Breast epithelium (tissue), 3 donors: Measurements from ENCODE around the gene AGMAT.

ENCODE experiments used
- POLR2A ChIP-seq: fragments of 450-650 bp; IDR thresholded peaks from one replicate; pipeline ENCODE4 v1.6.1; 2016; ENCODE audit warnings: antibody characterized with exemption, mild to moderate bottlenecking, moderate library complexity
- TF ChIP-seq, protein P1 (sequence below), 3 donors: fragments of 450-650 bp; IDR thresholded peaks; one replicate each; pipeline ENCODE4 v1.5.1; 2016 to 2017; ENCODE audit warnings: antibody characterized with exemption in 3 of 3, mild to moderate bottlenecking in 3 of 3, moderate library complexity in 3 of 3

- no peak for TF ChIP-seq POLR2A
- TF ChIP-seq, protein P1, sequence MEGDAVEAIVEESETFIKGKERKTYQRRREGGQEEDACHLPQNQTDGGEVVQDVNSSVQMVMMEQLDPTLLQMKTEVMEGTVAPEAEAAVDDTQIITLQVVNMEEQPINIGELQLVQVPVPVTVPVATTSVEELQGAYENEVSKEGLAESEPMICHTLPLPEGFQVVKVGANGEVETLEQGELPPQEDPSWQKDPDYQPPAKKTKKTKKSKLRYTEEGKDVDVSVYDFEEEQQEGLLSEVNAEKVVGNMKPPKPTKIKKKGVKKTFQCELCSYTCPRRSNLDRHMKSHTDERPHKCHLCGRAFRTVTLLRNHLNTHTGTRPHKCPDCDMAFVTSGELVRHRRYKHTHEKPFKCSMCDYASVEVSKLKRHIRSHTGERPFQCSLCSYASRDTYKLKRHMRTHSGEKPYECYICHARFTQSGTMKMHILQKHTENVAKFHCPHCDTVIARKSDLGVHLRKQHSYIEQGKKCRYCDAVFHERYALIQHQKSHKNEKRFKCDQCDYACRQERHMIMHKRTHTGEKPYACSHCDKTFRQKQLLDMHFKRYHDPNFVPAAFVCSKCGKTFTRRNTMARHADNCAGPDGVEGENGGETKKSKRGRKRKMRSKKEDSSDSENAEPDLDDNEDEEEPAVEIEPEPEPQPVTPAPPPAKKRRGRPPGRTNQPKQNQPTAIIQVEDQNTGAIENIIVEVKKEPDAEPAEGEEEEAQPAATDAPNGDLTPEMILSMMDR (IDR thresholded peaks at IDR 0.05), result no peak
Observed at GRCh38 chr1:15620155-15620545, 35.3 kb upstream of the AGMAT start.
